NCI-H187 treated with DMSO at 0.1 percent for 48 hours (cell line): ENCODE measurements around the gene CLK3.
"Not testable (repeated sequence)": the region's sequence is repeated elsewhere in the genome, so short reads cannot be mapped to it uniquely, and the experiment has no call there.

Experiments
- DNase-seq: peaks from one replicate; lab custom pipeline; 2025; lab: John Stamatoyannopoulos, UW

Gene CLK3

GRCh38 chr15:74620636-74621545 is 5.3 kb downstream of the CLK3 start:
- DNase-seq: no peak

GRCh38 chr15:74621546-74621920 is 5.9 kb downstream of the CLK3 start:
- DNase-seq: no peak

- no peak for DNase-seq
Measured at GRCh38 chr15:74621936-74622335, 6.3 kb downstream of the CLK3 start.

- no peak for DNase-seq
Measured at GRCh38 chr15:74622758-74623157, 7.1 kb downstream of the CLK3 start.

- no peak for DNase-seq
Measured at GRCh38 chr15:74624020-74624602, 8.5 kb downstream of the CLK3 start.

GRCh38 chr15:74625693-74626092 is 10.1 kb downstream of the CLK3 start:
- no peak for DNase-seq

GRCh38 chr15:74626336-74626735 is 10.7 kb downstream of the CLK3 start:
- no peak for DNase-seq

- no peak for DNase-seq
Measured at GRCh38 chr15:74626752-74627692, 11.4 kb downstream of the CLK3 start.

GRCh38 chr15:74627766-74628165 is 12.1 kb downstream of the CLK3 start:
- DNase-seq: no peak

GRCh38 chr15:74628199-74628598 is 12.6 kb downstream of the CLK3 start:
- DNase-seq: no peak

- DNase-seq: no peak
Measured at GRCh38 chr15:74628949-74629348, 13.3 kb downstream of the CLK3 start.

GRCh38 chr15:74629696-74630095 is 14.1 kb downstream of the CLK3 start:
- DNase-seq: not testable (repeated sequence)

- no peak for DNase-seq
Measured at GRCh38 chr15:74630284-74631086, 14.8 kb downstream of the CLK3 start.

GRCh38 chr15:74631087-74631385 is 15.4 kb downstream of the CLK3 start:
- DNase-seq: no peak

- no peak for DNase-seq
Measured at GRCh38 chr15:74631408-74631807, 15.8 kb downstream of the CLK3 start.

GRCh38 chr15:74631935-74632560 is 16.4 kb downstream of the CLK3 start:
- no peak for DNase-seq

GRCh38 chr15:74632601-74633000 is 17.0 kb downstream of the CLK3 start:
- DNase-seq: no peak

- no peak for DNase-seq
Measured at GRCh38 chr15:74633781-74634180, 18.1 kb downstream of the CLK3 start.

GRCh38 chr15:74635228-74635627 is 19.6 kb downstream of the CLK3 start:
- no peak for DNase-seq

GRCh38 chr15:74636984-74637383 is 21.3 kb downstream of the CLK3 start:
- DNase-seq: no peak

GRCh38 chr15:74641151-74641550 is 25.5 kb downstream of the CLK3 start:
- DNase-seq: no peak
